ENCODE data around the gene RGCC. TPM values are rescaled to one million over a fixed set of nuclear protein-coding genes. Genes with fewer than 3 reads are reported as not detected.

Gene RGCC
- total and polyA plus RNA-seq, 8 donors, result 3.2 to 22.9 (median 7.8) TPM

- H3K27me3 ChIP-seq, result no peaks in the 10 kb centered on the region
- no peak overlapping the region for H3K4me3 ChIP-seq
- TF ChIP-seq CTCF (IDR thresholded peaks at IDR 0.05), result no peak
- no peak for DNase-seq
- H3K36me3 ChIP-seq, result no peaks in the 10 kb centered on the region
- FAIRE-seq, result no peak
- intact Hi-C loops (cut with DNase I), result no loop called here
- H3K9me3 ChIP-seq, result no peaks in the 10 kb centered on the region
- WGBS, 2 donors, result 74 to 78% methylated on average over 9 of the region's 9 CpGs
- no peak overlapping the region for H3K27ac ChIP-seq
- ATAC-seq, result no peak
- no peaks in the 10 kb centered on the region for H3K4me1 ChIP-seq
Measured at GRCh38 chr13:41496420-41497234, 39.3 kb downstream of the RGCC start.

- no peak for TF ChIP-seq CTCF (IDR thresholded peaks at IDR 0.05)
- Histone ChIP-seq H3K4me1 (no peaks in the 10 kb centered on the region), H3K27ac (no peak overlapping the region), H3K4me3 (no peak overlapping the region), H3K9me3 (no peaks in the 10 kb centered on the region), H3K36me3 (no peaks in the 10 kb centered on the region), H3K27me3 (no peaks in the 10 kb centered on the region)
- intact Hi-C loops (cut with DNase I), result no loop called here
- WGBS, 2 donors, result 79 to 84% methylated on average over 5 of the region's 5 CpGs
- no peak for ATAC-seq
- DNase-seq, result no peak
- no peak for FAIRE-seq
Measured at GRCh38 chr13:41497436-41497835, 40.1 kb downstream of the RGCC start.

GRCh38 chr13:41499452-41499851 lies 42.1 kb downstream of the RGCC start:
- ATAC-seq, result no peak
- Histone ChIP-seq H3K4me3 (no peak overlapping the region), H3K4me1 (no peaks in the 10 kb centered on the region), H3K27me3 (no peaks in the 10 kb centered on the region), H3K27ac (no peak overlapping the region), H3K9me3 (no peaks in the 10 kb centered on the region), H3K36me3 (no peaks in the 10 kb centered on the region)
- whole genome bisulfite sequencing, 2 donors, result 77 to 82% methylated on average over 5 of the region's 5 CpGs
- no peak for TF ChIP-seq CTCF (IDR thresholded peaks at IDR 0.05)
- DNase-seq, result no peak
- intact Hi-C loops (cut with DNase I), result no loop called here
- no peak for FAIRE-seq

- no peaks in the 10 kb centered on the region for H3K4me1 ChIP-seq
- intact Hi-C loops (cut with DNase I), result no loop called here
- WGBS, 2 donors, result 70 to 82% methylated on average over 5 of the region's 5 CpGs
- ATAC-seq (no peak), DNase-seq (no peak), FAIRE-seq (no peak)
- no peaks in the 10 kb centered on the region for H3K27me3 ChIP-seq
- H3K36me3 ChIP-seq, result no peaks in the 10 kb centered on the region
- no peaks in the 10 kb centered on the region for H3K9me3 ChIP-seq
- H3K27ac ChIP-seq, result no peak overlapping the region
- H3K4me3 ChIP-seq, result no peak overlapping the region
- TF ChIP-seq CTCF (IDR thresholded peaks at IDR 0.05), result no peak
Measured at GRCh38 chr13:41500511-41500910, 43.2 kb downstream of the RGCC start.

GRCh38 chr13:41501281-41501680 lies 43.9 kb downstream of the RGCC start:
- no peak for ATAC-seq
- 71 to 85% methylated on average over 4 of the region's 4 CpGs for WGBS, 2 donors

More at GRCh38 chr13:41501281-41501680, 43.9 kb downstream of the RGCC start:
- Histone ChIP-seq H3K4me3 (no peak overlapping the region), H3K36me3 (no peaks in the 10 kb centered on the region), H3K4me1 (no peaks in the 10 kb centered on the region), H3K27ac (no peak overlapping the region), H3K9me3 (no peaks in the 10 kb centered on the region), H3K27me3 (no peaks in the 10 kb centered on the region)
- DNase-seq, result no peak
- FAIRE-seq, result no peak
- intact Hi-C loops (cut with DNase I), result no loop called here
- TF ChIP-seq CTCF (IDR thresholded peaks at IDR 0.05), result no peak
